Effector CD4-positive, alpha-beta T cell (primary cell): ENCODE results near the gene SLC31A1.
A peak's percentile ranks its signal among the peaks of the same experiment; 100 is the strongest.
"Not testable (repeated sequence)": the region's sequence is repeated elsewhere in the genome, so short reads cannot be mapped to it uniquely, and the experiment has no call there.

ENCODE experiments used
- DNase-seq: peaks from one replicate; pipeline ENCODE4 v3.0.0-alpha.2; 2020

Gene SLC31A1

GRCh38 chr9:113267911-113268566 lies 46.7 kb downstream of the SLC31A1 start:
- no peak for DNase-seq

GRCh38 chr9:113269355-113269754 lies 48.0 kb downstream of the SLC31A1 start:
- no peak for DNase-seq

GRCh38 chr9:113269871-113270270 lies 48.5 kb downstream of the SLC31A1 start:
- no peak for DNase-seq

- DNase-seq, result peak; percentile 44
Observed at GRCh38 chr9:113274474-113275156, 53.3 kb downstream of the SLC31A1 start.

GRCh38 chr9:113275157-113276131 lies 54.1 kb downstream of the SLC31A1 start, which contains the start of the genes CDC26 and PRPF4:
Gene CDC26 (minus strand): TSS chr9:113275572. CDS start chr9:113272507, 3,065 bp downstream.
Gene PRPF4 (plus strand): TSS chr9:113275658. CDS start chr9:113275744, 86 bp downstream.
- peak; percentile 94 for DNase-seq

- DNase-seq, result no peak
Observed at GRCh38 chr9:113278840-113279239, 57.5 kb downstream of the SLC31A1 start.

- no peak for DNase-seq
Observed at GRCh38 chr9:113281356-113281755, 60.0 kb downstream of the SLC31A1 start.

- no peak for DNase-seq
Observed at GRCh38 chr9:113289091-113289490, 67.7 kb downstream of the SLC31A1 start.

GRCh38 chr9:113290052-113290607 lies 68.8 kb downstream of the SLC31A1 start:
- no peak for DNase-seq

GRCh38 chr9:113293285-113293878 lies 72.0 kb downstream of the SLC31A1 start:
- DNase-seq, result no peak

- DNase-seq, result not testable (repeated sequence)
Observed at GRCh38 chr9:113296247-113296646, 74.9 kb downstream of the SLC31A1 start.

GRCh38 chr9:113296796-113297558 lies 75.6 kb downstream of the SLC31A1 start:
- no peak for DNase-seq

- no peak for DNase-seq
Observed at GRCh38 chr9:113298311-113298710, 77.0 kb downstream of the SLC31A1 start.

GRCh38 chr9:113298924-113299770 lies 77.8 kb downstream of the SLC31A1 start:
- DNase-seq, result no peak

- no peak for DNase-seq
Observed at GRCh38 chr9:113299800-113300292, 78.5 kb downstream of the SLC31A1 start.

GRCh38 chr9:113301548-113301947 lies 80.2 kb downstream of the SLC31A1 start:
- no peak for DNase-seq

- no peak for DNase-seq
Observed at GRCh38 chr9:113302792-113303418, 81.6 kb downstream of the SLC31A1 start, which contains the start of gene RNF183. Gene RNF183 (minus strand): TSS chr9:113303376. CDS start chr9:113298184, 5,192 bp downstream.

- DNase-seq, result no peak
Observed at GRCh38 chr9:113306566-113306965, 85.2 kb downstream of the SLC31A1 start.

- no peak for DNase-seq
Observed at GRCh38 chr9:113307396-113307975, 86.1 kb downstream of the SLC31A1 start.
